ENCODE measurements around the gene KLF3.
A peak's percentile ranks its signal among the peaks of the same experiment; 100 is the strongest.

DNA sequence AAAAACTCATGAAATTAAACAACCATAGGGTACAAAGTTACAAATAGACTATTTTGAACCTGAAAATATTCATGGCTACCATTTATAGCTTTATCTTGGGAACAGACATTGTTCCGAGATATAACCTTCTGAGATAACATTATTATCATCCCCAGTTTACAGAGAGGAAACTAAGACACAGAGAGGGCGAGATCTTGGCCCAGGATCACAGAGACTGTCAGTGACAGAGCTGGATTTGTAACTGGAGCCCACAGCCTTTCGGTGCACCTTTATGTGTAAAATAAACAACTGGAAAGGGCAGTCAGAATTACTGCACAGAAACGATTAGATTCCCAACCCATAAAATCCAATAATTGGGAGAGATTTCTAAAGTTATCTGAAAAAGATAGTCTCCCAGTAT, 28.4 kb downstream of the KLF3 start:
- TF ChIP-seq, protein P1, sequence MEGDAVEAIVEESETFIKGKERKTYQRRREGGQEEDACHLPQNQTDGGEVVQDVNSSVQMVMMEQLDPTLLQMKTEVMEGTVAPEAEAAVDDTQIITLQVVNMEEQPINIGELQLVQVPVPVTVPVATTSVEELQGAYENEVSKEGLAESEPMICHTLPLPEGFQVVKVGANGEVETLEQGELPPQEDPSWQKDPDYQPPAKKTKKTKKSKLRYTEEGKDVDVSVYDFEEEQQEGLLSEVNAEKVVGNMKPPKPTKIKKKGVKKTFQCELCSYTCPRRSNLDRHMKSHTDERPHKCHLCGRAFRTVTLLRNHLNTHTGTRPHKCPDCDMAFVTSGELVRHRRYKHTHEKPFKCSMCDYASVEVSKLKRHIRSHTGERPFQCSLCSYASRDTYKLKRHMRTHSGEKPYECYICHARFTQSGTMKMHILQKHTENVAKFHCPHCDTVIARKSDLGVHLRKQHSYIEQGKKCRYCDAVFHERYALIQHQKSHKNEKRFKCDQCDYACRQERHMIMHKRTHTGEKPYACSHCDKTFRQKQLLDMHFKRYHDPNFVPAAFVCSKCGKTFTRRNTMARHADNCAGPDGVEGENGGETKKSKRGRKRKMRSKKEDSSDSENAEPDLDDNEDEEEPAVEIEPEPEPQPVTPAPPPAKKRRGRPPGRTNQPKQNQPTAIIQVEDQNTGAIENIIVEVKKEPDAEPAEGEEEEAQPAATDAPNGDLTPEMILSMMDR (conservative IDR thresholded peaks at IDR 0.05; ENCODE audit: low read depth, low read length), result no peak
- TF ChIP-seq POLR2A (IDR thresholded peaks at IDR 0.05; ENCODE audit: low read depth, low read length) (0 out of 2 replicates have a peak, but pooled peaks have one; percentile 20), RAD21 (IDR thresholded peaks at IDR 0.05; ENCODE audit: low read length) (no peak), CEBPB (IDR thresholded peaks at IDR 0.05; ENCODE audit: low read depth, low read length) (no peak), RFX5 (IDR thresholded peaks at IDR 0.05; ENCODE audit: low read depth, low read length) (no peak), BHLHE40 (IDR thresholded peaks at IDR 0.05; ENCODE audit: low read depth, low read length) (no peak), MAZ (IDR thresholded peaks at IDR 0.05; ENCODE audit: borderline replicate concordance, low read depth, low read length) (no peak), NFE2L2 (IDR thresholded peaks at IDR 0.05; ENCODE audit: low read depth, low read length) (no peak), MXI1 (IDR thresholded peaks at IDR 0.05; ENCODE audit: borderline replicate concordance, low read depth, low read length) (no peak), FOS (IDR thresholded peaks at IDR 0.05; ENCODE audit: low read depth, low read length) (no peak), SMC3 (IDR thresholded peaks at IDR 0.05; ENCODE audit: low read depth, low read length) (no peak), MAFK (IDR thresholded peaks at IDR 0.05; ENCODE audit: low read depth, low read length) (no peak)
- TF ChIP-seq, protein P2, sequence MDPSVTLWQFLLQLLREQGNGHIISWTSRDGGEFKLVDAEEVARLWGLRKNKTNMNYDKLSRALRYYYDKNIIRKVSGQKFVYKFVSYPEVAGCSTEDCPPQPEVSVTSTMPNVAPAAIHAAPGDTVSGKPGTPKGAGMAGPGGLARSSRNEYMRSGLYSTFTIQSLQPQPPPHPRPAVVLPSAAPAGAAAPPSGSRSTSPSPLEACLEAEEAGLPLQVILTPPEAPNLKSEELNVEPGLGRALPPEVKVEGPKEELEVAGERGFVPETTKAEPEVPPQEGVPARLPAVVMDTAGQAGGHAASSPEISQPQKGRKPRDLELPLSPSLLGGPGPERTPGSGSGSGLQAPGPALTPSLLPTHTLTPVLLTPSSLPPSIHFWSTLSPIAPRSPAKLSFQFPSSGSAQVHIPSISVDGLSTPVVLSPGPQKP (IDR thresholded peaks at IDR 0.05; ENCODE audit: borderline replicate concordance, low read depth, low read length), result no peak
- TF ChIP-seq, protein P3, sequence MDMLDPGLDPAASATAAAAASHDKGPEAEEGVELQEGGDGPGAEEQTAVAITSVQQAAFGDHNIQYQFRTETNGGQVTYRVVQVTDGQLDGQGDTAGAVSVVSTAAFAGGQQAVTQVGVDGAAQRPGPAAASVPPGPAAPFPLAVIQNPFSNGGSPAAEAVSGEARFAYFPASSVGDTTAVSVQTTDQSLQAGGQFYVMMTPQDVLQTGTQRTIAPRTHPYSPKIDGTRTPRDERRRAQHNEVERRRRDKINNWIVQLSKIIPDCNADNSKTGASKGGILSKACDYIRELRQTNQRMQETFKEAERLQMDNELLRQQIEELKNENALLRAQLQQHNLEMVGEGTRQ (IDR thresholded peaks at IDR 0.05; ENCODE audit: low read depth, low read length), result no peak
